ENCODE measurements around the gene KSR2. TPM values are rescaled to one million over a fixed set of nuclear protein-coding genes. Genes with fewer than 3 reads are reported as not detected.

The KSR2 gene
- total RNA-seq, 2 donors from 2014 or later, result 1.2 to 1.3 TPM

- H3K27me3 ChIP-seq, result no peaks in the 10 kb centered on the region
- intact Hi-C loops (cut with DNase I), result no loop called here
Measured at GRCh38 chr12:117530796-117531195, 438.0 kb downstream of the KSR2 start.

DNA sequence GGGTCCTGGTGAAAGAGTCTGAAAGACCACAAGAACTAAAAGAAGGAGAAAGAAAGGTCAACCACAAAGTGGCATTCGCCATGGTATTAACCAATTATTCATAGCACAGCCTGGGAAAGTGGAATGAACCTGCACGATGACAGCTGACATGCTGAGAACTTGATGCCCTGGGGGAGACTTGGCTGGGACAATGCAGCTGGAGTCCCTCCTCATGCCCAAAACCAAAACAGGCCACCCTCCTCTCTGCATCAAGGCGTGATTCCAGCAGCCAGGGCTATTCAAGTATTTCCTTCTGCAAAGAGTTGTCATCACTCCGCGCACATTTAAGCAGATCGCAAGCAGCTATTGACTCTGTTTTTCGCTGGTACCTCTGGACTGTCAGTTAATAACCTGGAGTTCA, 440.3 kb downstream of the KSR2 start:
- H3K4me3 ChIP-seq, result no peak overlapping the region
- intact Hi-C loops (cut with DNase I), result no loop called here

More at GRCh38 chr12:117530796-117531195, 438.0 kb downstream of the KSR2 start:
- Histone ChIP-seq H3K4me3 (no peak overlapping the region), H3K36me3 (no peaks in the 10 kb centered on the region), H3K27ac (no peak overlapping the region), H3K9me3 (no peaks in the 10 kb centered on the region), H3K4me1 (no peaks in the 10 kb centered on the region), H3K9ac (ENCODE audit: low read depth in 2 of 2, low read length in 2 of 2) (no peak overlapping the region)
- TF ChIP-seq, protein P1, sequence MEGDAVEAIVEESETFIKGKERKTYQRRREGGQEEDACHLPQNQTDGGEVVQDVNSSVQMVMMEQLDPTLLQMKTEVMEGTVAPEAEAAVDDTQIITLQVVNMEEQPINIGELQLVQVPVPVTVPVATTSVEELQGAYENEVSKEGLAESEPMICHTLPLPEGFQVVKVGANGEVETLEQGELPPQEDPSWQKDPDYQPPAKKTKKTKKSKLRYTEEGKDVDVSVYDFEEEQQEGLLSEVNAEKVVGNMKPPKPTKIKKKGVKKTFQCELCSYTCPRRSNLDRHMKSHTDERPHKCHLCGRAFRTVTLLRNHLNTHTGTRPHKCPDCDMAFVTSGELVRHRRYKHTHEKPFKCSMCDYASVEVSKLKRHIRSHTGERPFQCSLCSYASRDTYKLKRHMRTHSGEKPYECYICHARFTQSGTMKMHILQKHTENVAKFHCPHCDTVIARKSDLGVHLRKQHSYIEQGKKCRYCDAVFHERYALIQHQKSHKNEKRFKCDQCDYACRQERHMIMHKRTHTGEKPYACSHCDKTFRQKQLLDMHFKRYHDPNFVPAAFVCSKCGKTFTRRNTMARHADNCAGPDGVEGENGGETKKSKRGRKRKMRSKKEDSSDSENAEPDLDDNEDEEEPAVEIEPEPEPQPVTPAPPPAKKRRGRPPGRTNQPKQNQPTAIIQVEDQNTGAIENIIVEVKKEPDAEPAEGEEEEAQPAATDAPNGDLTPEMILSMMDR (IDR thresholded peaks at IDR 0.05), result no peak
- no peak for DNase-seq

GRCh38 chr12:117527479-117527855, 441.3 kb downstream of the KSR2 start:
- TF ChIP-seq, protein P1 (IDR thresholded peaks at IDR 0.05), result no peak
- Histone ChIP-seq H3K9me3 (no peaks in the 10 kb centered on the region), H3K4me3 (no peak overlapping the region), H3K27ac (no peak overlapping the region), H3K27me3 (no peaks in the 10 kb centered on the region), H3K4me1 (no peaks in the 10 kb centered on the region), H3K9ac (ENCODE audit: low read depth in 2 of 2, low read length in 2 of 2) (no peak overlapping the region), H3K36me3 (no peaks in the 10 kb centered on the region)
- intact Hi-C loops (cut with DNase I), result no loop called here
- DNase-seq, result no peak

More for the DNA sequence above, 440.3 kb downstream of the KSR2 start:
- no peak for DNase-seq
- Histone ChIP-seq H3K27ac (no peak overlapping the region), H3K36me3 (no peaks in the 10 kb centered on the region), H3K4me1 (no peaks in the 10 kb centered on the region), H3K9ac (ENCODE audit: low read depth in 2 of 2, low read length in 2 of 2) (no peak overlapping the region), H3K9me3 (no peaks in the 10 kb centered on the region), H3K27me3 (no peaks in the 10 kb centered on the region)
- TF ChIP-seq, protein P1 (IDR thresholded peaks at IDR 0.05), result no peak

DNA sequence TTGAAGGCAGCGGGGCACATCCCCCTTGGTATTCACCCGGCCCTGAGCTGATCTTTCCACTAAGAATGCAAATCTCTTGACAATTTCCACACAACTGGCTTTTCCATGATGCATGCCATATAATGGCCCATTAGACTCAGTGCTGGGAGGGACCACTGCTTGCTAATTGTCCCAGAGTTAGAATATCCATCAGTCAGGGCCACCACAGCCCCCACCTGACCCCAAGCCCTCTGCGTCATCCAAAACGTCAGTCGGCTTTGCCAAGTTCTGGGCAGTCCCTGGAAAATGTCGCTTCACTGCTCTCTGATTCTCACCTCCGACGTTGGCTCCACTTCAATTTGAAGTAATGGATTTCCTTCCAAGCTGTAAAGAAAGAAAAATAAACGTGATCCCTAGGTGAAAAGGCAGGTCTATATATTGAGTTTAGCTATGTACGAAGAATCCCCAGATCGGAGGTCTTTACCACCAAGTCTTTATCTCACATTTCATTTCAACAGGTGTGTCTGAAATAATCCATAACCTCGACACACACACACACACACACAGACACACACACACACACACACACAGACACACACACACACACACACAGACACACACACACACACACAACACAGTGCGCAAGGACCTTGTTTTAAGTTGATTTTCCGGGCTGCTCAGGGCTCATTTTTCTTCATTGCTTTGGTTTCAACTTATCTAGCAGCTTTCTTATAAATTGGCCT, 441.9 kb downstream of the KSR2 start:
- no peaks in the 10 kb centered on the region for H3K27me3 ChIP-seq
- H3K36me3 ChIP-seq, result no peaks in the 10 kb centered on the region
- H3K4me3 ChIP-seq, result no peak overlapping the region
- intact Hi-C loops (cut with DNase I), result no loop called here
- no peaks in the 10 kb centered on the region for H3K4me1 ChIP-seq
- no peak for DNase-seq
- H3K9me3 ChIP-seq, result no peaks in the 10 kb centered on the region
- no peak overlapping the region for H3K9ac ChIP-seq (ENCODE audit: low read depth in 2 of 2, low read length in 2 of 2)
- H3K27ac ChIP-seq, result no peak overlapping the region
- TF ChIP-seq, protein P1 (IDR thresholded peaks at IDR 0.05), result no peak

- intact Hi-C loops (cut with DNase I), result no loop called here
- Histone ChIP-seq H3K27ac (no peak overlapping the region), H3K9me3 (no peaks in the 10 kb centered on the region), H3K36me3 (no peaks in the 10 kb centered on the region), H3K27me3 (no peaks in the 10 kb centered on the region), H3K4me1 (no peaks in the 10 kb centered on the region), H3K9ac (ENCODE audit: low read depth in 2 of 2, low read length in 2 of 2) (peak overlapping the region in 1 of 2 donors; percentile 12), H3K4me3 (no peak overlapping the region)
- no peak for DNase-seq
- TF ChIP-seq, protein P1 (IDR thresholded peaks at IDR 0.05), result no peak
Measured at GRCh38 chr12:117525766-117526165, 443.0 kb downstream of the KSR2 start.

Measured in colonic mucosa (tissue), 4 donors.